GM12878 (cell line): Measurements from ENCODE around the gene PTPRD. TPM values are rescaled to one million over a fixed set of nuclear protein-coding genes. Genes with fewer than 3 reads are reported as not detected.

Source experiments
- ATAC-seq: fragments of 200-7000 bp; cut with Tn5 transposase; 3 replicates; pipeline ENCODE4 v1.9.1; 2020; ENCODE audit warnings: mild to moderate bottlenecking, moderate library complexity
- BruUV-seq: library from RNA; stranded (reverse); fragments of 400-500 nt; replicated peaks from 2 replicates; lab custom pipeline; 2021; lab: Mats Ljungman, UMichigan
- CTCF ChIA-PET: fragments of 300-600 bp; sonication (Branson Sonifier 250); formaldehyde crosslinking; extraction: SDS; loops from one replicate; lab custom pipeline; 2021; ENCODE audit warnings: inconsistent platforms; lab: Yijun Ruan, JAX
- POLR2A ChIA-PET: fragments of 350-600 bp; formaldehyde crosslinking; extraction: SDS; loops from one replicate; lab custom pipeline; 2021; ENCODE audit warnings: inconsistent platforms; lab: Charles Lee
- RAD21 ChIA-PET: fragments of 300-600 bp; sonication (Branson Sonifier 250); formaldehyde crosslinking; loops from one replicate; lab custom pipeline; 2023; ENCODE audit warnings: antibody characterized with exemption; ENCODE audit not compliant: unreplicated experiment; lab: Charles Lee
- SMC1A ChIA-PET: fragments of 300-600 bp; sonication (Branson Sonifier 250); formaldehyde crosslinking; loops from one replicate; lab custom pipeline; 2023; ENCODE audit not compliant: unreplicated experiment, uncharacterized antibody; lab: Charles Lee
- DNase-seq: peaks from one replicate; pipeline ENCODE4 v3.0.0-alpha.2; 2011; ENCODE audit warnings: low read depth, low spot score
- FAIRE-seq: peaks from 3 replicates; lab custom pipeline; 2011; peaks lifted over from hg19 to GRCh38; lab: Jason Lieb, UNC
- H2AFZ ChIP-seq: 2 replicates; pipeline ENCODE4 v1.6.0; 2011; ENCODE audit warnings: low read depth, low read length, control low read depth; ENCODE audit not compliant: control insufficient read depth
- H3K27ac ChIP-seq: 2 replicates; pipeline ENCODE4 v1.5.1; 2011; ENCODE audit warnings: control low read depth; ENCODE audit not compliant: control insufficient read depth, insufficient read depth
- H3K27me3 ChIP-seq, 2 experiments: replicated peaks in 1 of 2; 2 replicates each; pipeline versions ENCODE4 v1.6.0 to v1.6.1; 2011; ENCODE audit warnings: low read length in 1 of 2; ENCODE audit not compliant: control insufficient read depth in 2 of 2, insufficient read depth in 2 of 2
- H3K36me3 ChIP-seq, 2 experiments: 2 replicates each; pipeline ENCODE4 v1.5.1; 2011; ENCODE audit warnings: low read length in 1 of 2; ENCODE audit not compliant: control insufficient read depth in 2 of 2, insufficient read depth in 2 of 2
- H3K4me1 ChIP-seq: 2 replicates; pipeline ENCODE4 v1.6.1; 2011; ENCODE audit warnings: mild to moderate bottlenecking, low read length, moderate library complexity, mixed read lengths; ENCODE audit not compliant: control insufficient read depth, insufficient read depth
- H3K4me2 ChIP-seq: 2 replicates; pipeline ENCODE4 v1.6.0; 2011; ENCODE audit warnings: control low read depth; ENCODE audit not compliant: control insufficient read depth, insufficient read depth
- H3K4me3 ChIP-seq: fragments of 200-600 bp; sonication (generic); 2 replicates; pipeline ENCODE4 v1.5.1; 2016
- H3K79me2 ChIP-seq: 2 replicates; pipeline ENCODE4 v1.6.0; 2011; ENCODE audit warnings: low read length; ENCODE audit not compliant: control insufficient read depth, insufficient read depth
- H3K9ac ChIP-seq: 2 replicates; pipeline ENCODE4 v1.8.0; 2011; ENCODE audit warnings: low read length, control low read depth, mixed read lengths; ENCODE audit not compliant: control insufficient read depth, insufficient read depth
- H3K9me3 ChIP-seq: replicated peaks from 3 replicates; pipeline ENCODE4 v1.5.1; 2011; ENCODE audit warnings: mild to moderate bottlenecking, low read length; ENCODE audit not compliant: control insufficient read depth, insufficient read depth
- H4K20me1 ChIP-seq: 2 replicates; pipeline ENCODE4 v1.6.0; 2011; ENCODE audit not compliant: control insufficient read depth, insufficient read depth
- CREM ChIP-seq: IDR thresholded peaks from 2 replicates; pipeline ENCODE4 v1.6.1; 2014; ENCODE audit warnings: antibody characterized with exemption, low read depth
- IKZF1 ChIP-seq: fragments of 450-650 bp; conservative IDR thresholded peaks from 2 replicates; pipeline ENCODE4 v1.6.1; 2017; ENCODE audit warnings: antibody characterized with exemption, mild to moderate bottlenecking
- IRF4 ChIP-seq: IDR thresholded peaks from 2 replicates; pipeline ENCODE4 v1.6.1; 2011; ENCODE audit warnings: low read depth, low read length
- MYB ChIP-seq: fragments of 150-350 bp; IDR thresholded peaks from 2 replicates; pipeline ENCODE4 v1.6.1; 2014; ENCODE audit warnings: mild to moderate bottlenecking, low read depth, low read length, borderline replicate concordance
- SRF ChIP-seq, 2 experiments: IDR thresholded peaks; 2 replicates each; pipeline ENCODE4 v1.6.1; 2011; ENCODE audit warnings: low read depth in 2 of 2, low read length in 2 of 2, mild to moderate bottlenecking in 1 of 2, moderate library complexity in 1 of 2
- SUPT20H ChIP-seq: IDR thresholded peaks from 2 replicates; pipeline ENCODE4 v1.6.1; 2011; ENCODE audit warnings: low read depth, mild to moderate bottlenecking, low read length, moderate library complexity, borderline replicate concordance; ENCODE audit not compliant: control insufficient read depth
- ZBED1 ChIP-seq: IDR thresholded peaks from 2 replicates; pipeline ENCODE4 v1.6.1; 2016; ENCODE audit warnings: borderline replicate concordance
- WGBS: methylation state at CpG from one replicate; pipeline ENCODE4 v1.1.6; 2016; ENCODE audit warnings: low lambda C conversion rate; ENCODE audit not compliant: insufficient replicate concordance, insufficient coverage; ENCODE audit errors: missing lambda C conversion rate; 5-methylcytosine and 5-hydroxymethylcytosine counted together
- in situ Hi-C: fragments of 300-500 bp; cut with MboI; formaldehyde crosslinking; loops from 9 replicates; pipeline ENCODE4 v1.14.3; 2018; ENCODE audit warnings: mixed read lengths
- intact Hi-C: fragments of 100-400 bp; cut with micrococcal nuclease; formaldehyde crosslinking; loops from one replicate; pipeline ENCODE4 v1.14.2; 2022; ENCODE audit not compliant: unreplicated experiment
- polyA plus RNA-seq, 11 experiments: library from polyadenylated mRNA; depleted of rRNA in 4 of 11; unstranded in 6 of 11; stranded (reverse) in 5 of 11; fragments of >200 nt; fragmentation: Nextera tagmentation in 4 of 11; fragmentation: Illumina TruSeq in 1 of 11; extraction: Ambion mirVana in 4 of 11; extraction: Trizol in 1 of 11; gene quantifications; 1 replicate in 1 of 11; 2 replicates in 10 of 11; pipeline versions ENCODE4 v1.2.1 to v1.2.3, GENCODE V29; 2011 to 2016; ENCODE audit warnings: inconsistent platforms in 2 of 11, missing spikeins in 2 of 11, low read depth in 1 of 11
- total RNA-seq, 4 experiments: library from RNA; depleted of rRNA in 3 of 4; stranded (reverse); fragments of >200 nt in 3 of 4; fragmentation: Illumina TruSeq in 1 of 4; extraction: Trizol in 1 of 4; gene quantifications; 2 replicates each; pipeline versions ENCODE4 v1.2.1 to v1.2.3, GENCODE V29; 2013 to 2021
- TF ChIP-seq, protein P1 (sequence below): IDR thresholded peaks from 2 replicates; pipeline ENCODE4 v1.6.1; 2011; ENCODE audit warnings: low read depth, low read length, improper control_type of control experiment, borderline replicate concordance
- TF ChIP-seq, protein P2 (sequence below): fragments of 450-650 bp; conservative IDR thresholded peaks from 2 replicates; pipeline ENCODE4 v1.6.1; 2017; ENCODE audit warnings: mild to moderate bottlenecking, moderate library complexity
- TF ChIP-seq, protein P3 (sequence below): fragments of 450-650 bp; IDR thresholded peaks from 2 replicates; pipeline ENCODE4 v1.6.1; 2017; ENCODE audit warnings: low read depth, mild to moderate bottlenecking, moderate library complexity

PTPRD gene
- total and polyA plus RNA-seq, 10 of the 15 experiments (the other 5 are each of a cell fraction or from before 2014, with no cell fraction given), result under 0.01 to 0.05 (median 0.01) TPM; not detected in 7

DNA sequence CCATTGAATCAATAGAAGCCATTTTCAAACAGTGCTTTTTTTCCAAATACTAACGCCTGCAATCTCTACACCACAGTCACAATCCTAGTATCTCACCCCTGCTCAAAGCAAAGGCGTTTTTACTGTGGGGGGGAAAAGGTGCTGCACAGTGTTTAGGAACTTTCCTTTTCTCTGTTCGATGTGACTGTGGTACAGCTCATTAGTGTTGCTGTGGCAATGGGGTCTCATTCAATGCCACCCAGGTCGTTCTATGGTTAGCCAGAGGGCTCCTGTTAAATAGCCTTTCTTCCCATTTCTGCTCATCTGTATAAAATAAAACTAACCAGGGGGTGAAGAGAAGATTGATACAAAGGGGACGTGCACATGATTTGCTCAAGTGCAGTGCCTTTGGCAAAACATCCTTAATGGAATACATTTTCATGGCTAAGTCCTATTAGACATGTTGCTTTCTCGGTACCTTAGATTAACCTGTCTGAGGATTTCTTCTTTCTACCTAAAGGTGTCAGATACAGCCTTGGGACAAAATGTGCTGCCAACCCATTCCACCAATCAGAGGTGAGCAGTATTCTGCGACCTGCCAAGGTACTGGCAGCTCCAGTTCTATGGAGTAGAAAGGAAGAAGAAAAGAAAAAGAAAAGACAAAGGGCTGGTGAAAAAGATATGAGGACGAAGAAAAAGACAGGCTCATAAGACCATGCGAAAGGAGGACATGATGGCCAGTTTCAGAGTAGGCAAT lies 2161.8 kb downstream of the PTPRD start:
- Histone ChIP-seq H3K36me3 (no peaks in the 10 kb centered on the region), H2AFZ (no peak overlapping the region), H3K4me1 (no peaks in the 10 kb centered on the region), H3K9me3 (no peaks in the 10 kb centered on the region), H3K79me2 (no peaks in the 10 kb centered on the region), H3K4me2 (no peak overlapping the region), H4K20me1 (no peaks in the 10 kb centered on the region), H3K27ac (no peak overlapping the region), H3K27me3 (no peaks in the 10 kb centered on the region), H3K4me3 (no peak overlapping the region), H3K9ac (no peak overlapping the region)
- FAIRE-seq (no peak), DNase-seq (no peak), ATAC-seq (no peak)
- POLR2A ChIA-PET, result no interaction called here
- SMC1A ChIA-PET, result interaction anchor here (1.1 to 1.2 kb wide), 2 partner anchors 16 to 22 kb away, joined by 3 read pairs; no protein-coding TSS in a partner anchor
- CTCF ChIA-PET, result interaction anchor here (1.0 to 1.7 kb wide), 2 partner anchors 11 to 28 kb away, joined by 3 to 4 read pairs; no protein-coding TSS in a partner anchor
- 7% methylated on average over 9 of the region's 9 CpGs for WGBS
- BruUV-seq, result no TSS peak
- RAD21 ChIA-PET, result no interaction called here
- in situ Hi-C loops, result no loop called here
- intact Hi-C loops, result no loop called here
- TF ChIP-seq SUPT20H, result no peak
- TF ChIP-seq, protein P1, sequence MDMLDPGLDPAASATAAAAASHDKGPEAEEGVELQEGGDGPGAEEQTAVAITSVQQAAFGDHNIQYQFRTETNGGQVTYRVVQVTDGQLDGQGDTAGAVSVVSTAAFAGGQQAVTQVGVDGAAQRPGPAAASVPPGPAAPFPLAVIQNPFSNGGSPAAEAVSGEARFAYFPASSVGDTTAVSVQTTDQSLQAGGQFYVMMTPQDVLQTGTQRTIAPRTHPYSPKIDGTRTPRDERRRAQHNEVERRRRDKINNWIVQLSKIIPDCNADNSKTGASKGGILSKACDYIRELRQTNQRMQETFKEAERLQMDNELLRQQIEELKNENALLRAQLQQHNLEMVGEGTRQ, result no peak
- TF ChIP-seq, protein P2, sequence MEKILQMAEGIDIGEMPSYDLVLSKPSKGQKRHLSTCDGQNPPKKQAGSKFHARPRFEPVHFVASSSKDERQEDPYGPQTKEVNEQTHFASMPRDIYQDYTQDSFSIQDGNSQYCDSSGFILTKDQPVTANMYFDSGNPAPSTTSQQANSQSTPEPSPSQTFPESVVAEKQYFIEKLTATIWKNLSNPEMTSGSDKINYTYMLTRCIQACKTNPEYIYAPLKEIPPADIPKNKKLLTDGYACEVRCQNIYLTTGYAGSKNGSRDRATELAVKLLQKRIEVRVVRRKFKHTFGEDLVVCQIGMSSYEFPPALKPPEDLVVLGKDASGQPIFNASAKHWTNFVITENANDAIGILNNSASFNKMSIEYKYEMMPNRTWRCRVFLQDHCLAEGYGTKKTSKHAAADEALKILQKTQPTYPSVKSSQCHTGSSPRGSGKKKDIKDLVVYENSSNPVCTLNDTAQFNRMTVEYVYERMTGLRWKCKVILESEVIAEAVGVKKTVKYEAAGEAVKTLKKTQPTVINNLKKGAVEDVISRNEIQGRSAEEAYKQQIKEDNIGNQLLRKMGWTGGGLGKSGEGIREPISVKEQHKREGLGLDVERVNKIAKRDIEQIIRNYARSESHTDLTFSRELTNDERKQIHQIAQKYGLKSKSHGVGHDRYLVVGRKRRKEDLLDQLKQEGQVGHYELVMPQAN, result no peak
- TF ChIP-seq IRF4, result no peak
- TF ChIP-seq ZBED1, result no peak
- TF ChIP-seq MYB, result no peak
- no peak for TF ChIP-seq SRF (IDR thresholded peaks at IDR 0.05; ENCODE audit: low read depth in 2 of 2, low read length in 2 of 2)
- TF ChIP-seq CREM, result no peak
- TF ChIP-seq, protein P3, sequence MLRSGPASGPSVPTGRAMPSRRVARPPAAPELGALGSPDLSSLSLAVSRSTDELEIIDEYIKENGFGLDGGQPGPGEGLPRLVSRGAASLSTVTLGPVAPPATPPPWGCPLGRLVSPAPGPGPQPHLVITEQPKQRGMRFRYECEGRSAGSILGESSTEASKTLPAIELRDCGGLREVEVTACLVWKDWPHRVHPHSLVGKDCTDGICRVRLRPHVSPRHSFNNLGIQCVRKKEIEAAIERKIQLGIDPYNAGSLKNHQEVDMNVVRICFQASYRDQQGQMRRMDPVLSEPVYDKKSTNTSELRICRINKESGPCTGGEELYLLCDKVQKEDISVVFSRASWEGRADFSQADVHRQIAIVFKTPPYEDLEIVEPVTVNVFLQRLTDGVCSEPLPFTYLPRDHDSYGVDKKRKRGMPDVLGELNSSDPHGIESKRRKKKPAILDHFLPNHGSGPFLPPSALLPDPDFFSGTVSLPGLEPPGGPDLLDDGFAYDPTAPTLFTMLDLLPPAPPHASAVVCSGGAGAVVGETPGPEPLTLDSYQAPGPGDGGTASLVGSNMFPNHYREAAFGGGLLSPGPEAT, result no peak
- TF ChIP-seq IKZF1, result no peak
